ENCODE measurements around the gene KLHL29. TPM values are rescaled to one million over a fixed set of nuclear protein-coding genes. Genes with fewer than 3 reads are reported as not detected.

KLHL29 gene
- total RNA-seq, 1 experiment from 2014 or later = 7.7 TPM

DNA sequence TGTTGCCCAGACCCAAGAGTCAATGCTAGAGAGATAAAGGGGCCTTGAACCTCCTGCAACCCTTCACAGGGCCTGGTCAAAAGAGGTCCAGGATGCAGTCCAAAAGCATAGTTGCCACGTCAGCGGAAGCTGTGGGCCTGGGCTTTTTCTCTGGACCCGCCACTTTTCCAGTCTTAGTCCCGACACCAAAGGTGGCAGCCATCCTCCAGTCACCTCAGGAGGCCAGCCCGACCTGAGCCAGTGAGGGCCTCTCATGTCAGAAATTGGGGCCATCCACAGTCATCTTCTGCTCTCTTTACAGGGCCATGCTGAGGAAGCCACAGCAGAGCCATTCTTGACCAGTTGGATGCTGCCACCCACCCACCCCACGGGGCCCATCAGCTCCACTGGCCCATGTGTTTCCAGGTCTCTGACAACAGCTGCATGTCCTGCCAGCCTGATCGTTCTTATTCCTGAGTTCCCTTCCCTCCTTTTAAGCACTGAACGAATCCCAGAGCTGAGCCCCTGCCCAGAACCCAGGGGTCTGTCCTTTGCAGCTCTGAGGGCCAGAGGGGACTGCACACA, 34.1 kb upstream of the KLHL29 start:
- no peak for TF ChIP-seq TCF7L2 (IDR thresholded peaks at IDR 0.05; ENCODE audit: low read depth, low read length)
- no peak for TF ChIP-seq POLR2AphosphoS5 (IDR thresholded peaks at IDR 0.05; ENCODE audit: low read depth, low read length)
- TF ChIP-seq, protein P1, sequence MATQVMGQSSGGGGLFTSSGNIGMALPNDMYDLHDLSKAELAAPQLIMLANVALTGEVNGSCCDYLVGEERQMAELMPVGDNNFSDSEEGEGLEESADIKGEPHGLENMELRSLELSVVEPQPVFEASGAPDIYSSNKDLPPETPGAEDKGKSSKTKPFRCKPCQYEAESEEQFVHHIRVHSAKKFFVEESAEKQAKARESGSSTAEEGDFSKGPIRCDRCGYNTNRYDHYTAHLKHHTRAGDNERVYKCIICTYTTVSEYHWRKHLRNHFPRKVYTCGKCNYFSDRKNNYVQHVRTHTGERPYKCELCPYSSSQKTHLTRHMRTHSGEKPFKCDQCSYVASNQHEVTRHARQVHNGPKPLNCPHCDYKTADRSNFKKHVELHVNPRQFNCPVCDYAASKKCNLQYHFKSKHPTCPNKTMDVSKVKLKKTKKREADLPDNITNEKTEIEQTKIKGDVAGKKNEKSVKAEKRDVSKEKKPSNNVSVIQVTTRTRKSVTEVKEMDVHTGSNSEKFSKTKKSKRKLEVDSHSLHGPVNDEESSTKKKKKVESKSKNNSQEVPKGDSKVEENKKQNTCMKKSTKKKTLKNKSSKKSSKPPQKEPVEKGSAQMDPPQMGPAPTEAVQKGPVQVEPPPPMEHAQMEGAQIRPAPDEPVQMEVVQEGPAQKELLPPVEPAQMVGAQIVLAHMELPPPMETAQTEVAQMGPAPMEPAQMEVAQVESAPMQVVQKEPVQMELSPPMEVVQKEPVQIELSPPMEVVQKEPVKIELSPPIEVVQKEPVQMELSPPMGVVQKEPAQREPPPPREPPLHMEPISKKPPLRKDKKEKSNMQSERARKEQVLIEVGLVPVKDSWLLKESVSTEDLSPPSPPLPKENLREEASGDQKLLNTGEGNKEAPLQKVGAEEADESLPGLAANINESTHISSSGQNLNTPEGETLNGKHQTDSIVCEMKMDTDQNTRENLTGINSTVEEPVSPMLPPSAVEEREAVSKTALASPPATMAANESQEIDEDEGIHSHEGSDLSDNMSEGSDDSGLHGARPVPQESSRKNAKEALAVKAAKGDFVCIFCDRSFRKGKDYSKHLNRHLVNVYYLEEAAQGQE (IDR thresholded peaks at IDR 0.05; ENCODE audit: insufficient read depth in 1 of 2, low read depth in 2 of 2, low read length in 1 of 2) = no peak
- TF ChIP-seq, protein P2, sequence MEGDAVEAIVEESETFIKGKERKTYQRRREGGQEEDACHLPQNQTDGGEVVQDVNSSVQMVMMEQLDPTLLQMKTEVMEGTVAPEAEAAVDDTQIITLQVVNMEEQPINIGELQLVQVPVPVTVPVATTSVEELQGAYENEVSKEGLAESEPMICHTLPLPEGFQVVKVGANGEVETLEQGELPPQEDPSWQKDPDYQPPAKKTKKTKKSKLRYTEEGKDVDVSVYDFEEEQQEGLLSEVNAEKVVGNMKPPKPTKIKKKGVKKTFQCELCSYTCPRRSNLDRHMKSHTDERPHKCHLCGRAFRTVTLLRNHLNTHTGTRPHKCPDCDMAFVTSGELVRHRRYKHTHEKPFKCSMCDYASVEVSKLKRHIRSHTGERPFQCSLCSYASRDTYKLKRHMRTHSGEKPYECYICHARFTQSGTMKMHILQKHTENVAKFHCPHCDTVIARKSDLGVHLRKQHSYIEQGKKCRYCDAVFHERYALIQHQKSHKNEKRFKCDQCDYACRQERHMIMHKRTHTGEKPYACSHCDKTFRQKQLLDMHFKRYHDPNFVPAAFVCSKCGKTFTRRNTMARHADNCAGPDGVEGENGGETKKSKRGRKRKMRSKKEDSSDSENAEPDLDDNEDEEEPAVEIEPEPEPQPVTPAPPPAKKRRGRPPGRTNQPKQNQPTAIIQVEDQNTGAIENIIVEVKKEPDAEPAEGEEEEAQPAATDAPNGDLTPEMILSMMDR (IDR thresholded peaks at IDR 0.05) = no peak
- no peak for TF ChIP-seq SIN3A (IDR thresholded peaks at IDR 0.05; ENCODE audit: borderline replicate concordance, insufficient read depth, low read depth, low read length)
- Histone ChIP-seq H3K27ac (ENCODE audit: low read length) (no peak overlapping the region), H3K9me3 (ENCODE audit: control insufficient read depth, insufficient read depth, low read depth, low read length) (no peaks in the 10 kb centered on the region), H3K27me3 (ENCODE audit: control insufficient read depth, insufficient read depth, low read length) (no peaks in the 10 kb centered on the region; the same call in 1 of the 2 replicates), H3K4me3 (ENCODE audit: low read depth in 2 of 2, low read length in 2 of 2) (no peak overlapping the region), H3K36me3 (ENCODE audit: control insufficient read depth, insufficient read depth, low read length) (no peaks in the 10 kb centered on the region), H3K4me1 (ENCODE audit: control insufficient read depth, insufficient read depth, low read length) (peaks cover 3% of the 10 kb centered on the region; the same call in 1 of the 2 replicates)
- DNase-seq (ENCODE audit: low read depth, low spot score) = no peak
- ATAC-seq = no peak
- ChIA-PET POLR2A (no interaction called here), CTCF (no interaction called here)
- no TSS peak for BruUV-seq (replicated peaks)
- intact Hi-C loops (cut with micrococcal nuclease; ENCODE audit: unreplicated experiment) (loop anchor here (10.0 kb wide), 1 partner anchor 156 kb away; no protein-coding TSS in a partner anchor), in situ Hi-C loops (cut with HindIII; ENCODE audit: low pct_unique_long_range_greater_than_20kb, low sequenced_read_pairs) (no loop called here)

- Histone ChIP-seq H3K36me3 (ENCODE audit: control insufficient read depth, insufficient read depth, low read length) (no peaks in the 10 kb centered on the region), H3K4me3 (ENCODE audit: low read depth in 2 of 2, low read length in 2 of 2) (peak overlapping the region in 1 of 2 experiments; percentile 19; a peak in 1 of 4 replicates), H3K27me3 (ENCODE audit: control insufficient read depth, insufficient read depth, low read length) (no peaks in the 10 kb centered on the region; the same call in 1 of the 2 replicates), H3K27ac (ENCODE audit: low read length) (no peak overlapping the region), H3K4me1 (ENCODE audit: control insufficient read depth, insufficient read depth, low read length) (peaks cover 3% of the 10 kb centered on the region; the same call in 1 of the 2 replicates), H3K9me3 (ENCODE audit: control insufficient read depth, insufficient read depth, low read depth, low read length) (no peaks in the 10 kb centered on the region)
- intact Hi-C loops (cut with micrococcal nuclease; ENCODE audit: unreplicated experiment) (loop anchor here (10.0 kb wide), 1 partner anchor 157 kb away; no protein-coding TSS in a partner anchor), in situ Hi-C loops (cut with HindIII; ENCODE audit: low pct_unique_long_range_greater_than_20kb, low sequenced_read_pairs) (no loop called here)
- ChIA-PET CTCF (no interaction called here), POLR2A (no interaction called here)
- DNase-seq (ENCODE audit: low read depth, low spot score) = no peak
- TF ChIP-seq, protein P2 (IDR thresholded peaks at IDR 0.05) = peak; percentile 95
- TF ChIP-seq TCF7L2 (IDR thresholded peaks at IDR 0.05; ENCODE audit: low read depth, low read length) = no peak
- BruUV-seq (replicated peaks) = no TSS peak
- ATAC-seq = peak; percentile 99
Measured at GRCh38 chr2:23351388-23352141, 33.4 kb upstream of the KLHL29 start.

Measured in Panc1 (cell line).